ENCODE measurements around the gene MFAP3L.

GRCh38 chr4:170052919-170053318 lies 26.7 kb upstream of the MFAP3L start:
- TF ChIP-seq, protein P1, sequence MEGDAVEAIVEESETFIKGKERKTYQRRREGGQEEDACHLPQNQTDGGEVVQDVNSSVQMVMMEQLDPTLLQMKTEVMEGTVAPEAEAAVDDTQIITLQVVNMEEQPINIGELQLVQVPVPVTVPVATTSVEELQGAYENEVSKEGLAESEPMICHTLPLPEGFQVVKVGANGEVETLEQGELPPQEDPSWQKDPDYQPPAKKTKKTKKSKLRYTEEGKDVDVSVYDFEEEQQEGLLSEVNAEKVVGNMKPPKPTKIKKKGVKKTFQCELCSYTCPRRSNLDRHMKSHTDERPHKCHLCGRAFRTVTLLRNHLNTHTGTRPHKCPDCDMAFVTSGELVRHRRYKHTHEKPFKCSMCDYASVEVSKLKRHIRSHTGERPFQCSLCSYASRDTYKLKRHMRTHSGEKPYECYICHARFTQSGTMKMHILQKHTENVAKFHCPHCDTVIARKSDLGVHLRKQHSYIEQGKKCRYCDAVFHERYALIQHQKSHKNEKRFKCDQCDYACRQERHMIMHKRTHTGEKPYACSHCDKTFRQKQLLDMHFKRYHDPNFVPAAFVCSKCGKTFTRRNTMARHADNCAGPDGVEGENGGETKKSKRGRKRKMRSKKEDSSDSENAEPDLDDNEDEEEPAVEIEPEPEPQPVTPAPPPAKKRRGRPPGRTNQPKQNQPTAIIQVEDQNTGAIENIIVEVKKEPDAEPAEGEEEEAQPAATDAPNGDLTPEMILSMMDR (IDR thresholded peaks at IDR 0.05) = no peak
- no peak for TF ChIP-seq POLR2A (IDR thresholded peaks at IDR 0.05)
